Regular cardiac myocyte (primary cell): ENCODE results near the gene SMG5. TPM values are rescaled to one million over a fixed set of nuclear protein-coding genes. Genes with fewer than 3 reads are reported as not detected.

Experiments
- total RNA-seq: library from RNA; depleted of rRNA; stranded (reverse); fragments of >200 nt; gene quantifications from 2 replicates; pipeline ENCODE4 v1.2.3, GENCODE V29; 2014

SMG5 gene, protein sequence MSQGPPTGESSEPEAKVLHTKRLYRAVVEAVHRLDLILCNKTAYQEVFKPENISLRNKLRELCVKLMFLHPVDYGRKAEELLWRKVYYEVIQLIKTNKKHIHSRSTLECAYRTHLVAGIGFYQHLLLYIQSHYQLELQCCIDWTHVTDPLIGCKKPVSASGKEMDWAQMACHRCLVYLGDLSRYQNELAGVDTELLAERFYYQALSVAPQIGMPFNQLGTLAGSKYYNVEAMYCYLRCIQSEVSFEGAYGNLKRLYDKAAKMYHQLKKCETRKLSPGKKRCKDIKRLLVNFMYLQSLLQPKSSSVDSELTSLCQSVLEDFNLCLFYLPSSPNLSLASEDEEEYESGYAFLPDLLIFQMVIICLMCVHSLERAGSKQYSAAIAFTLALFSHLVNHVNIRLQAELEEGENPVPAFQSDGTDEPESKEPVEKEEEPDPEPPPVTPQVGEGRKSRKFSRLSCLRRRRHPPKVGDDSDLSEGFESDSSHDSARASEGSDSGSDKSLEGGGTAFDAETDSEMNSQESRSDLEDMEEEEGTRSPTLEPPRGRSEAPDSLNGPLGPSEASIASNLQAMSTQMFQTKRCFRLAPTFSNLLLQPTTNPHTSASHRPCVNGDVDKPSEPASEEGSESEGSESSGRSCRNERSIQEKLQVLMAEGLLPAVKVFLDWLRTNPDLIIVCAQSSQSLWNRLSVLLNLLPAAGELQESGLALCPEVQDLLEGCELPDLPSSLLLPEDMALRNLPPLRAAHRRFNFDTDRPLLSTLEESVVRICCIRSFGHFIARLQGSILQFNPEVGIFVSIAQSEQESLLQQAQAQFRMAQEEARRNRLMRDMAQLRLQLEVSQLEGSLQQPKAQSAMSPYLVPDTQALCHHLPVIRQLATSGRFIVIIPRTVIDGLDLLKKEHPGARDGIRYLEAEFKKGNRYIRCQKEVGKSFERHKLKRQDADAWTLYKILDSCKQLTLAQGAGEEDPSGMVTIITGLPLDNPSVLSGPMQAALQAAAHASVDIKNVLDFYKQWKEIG
- total RNA-seq = 47.6 and 48.1 TPM in 2 replicates

DNA sequence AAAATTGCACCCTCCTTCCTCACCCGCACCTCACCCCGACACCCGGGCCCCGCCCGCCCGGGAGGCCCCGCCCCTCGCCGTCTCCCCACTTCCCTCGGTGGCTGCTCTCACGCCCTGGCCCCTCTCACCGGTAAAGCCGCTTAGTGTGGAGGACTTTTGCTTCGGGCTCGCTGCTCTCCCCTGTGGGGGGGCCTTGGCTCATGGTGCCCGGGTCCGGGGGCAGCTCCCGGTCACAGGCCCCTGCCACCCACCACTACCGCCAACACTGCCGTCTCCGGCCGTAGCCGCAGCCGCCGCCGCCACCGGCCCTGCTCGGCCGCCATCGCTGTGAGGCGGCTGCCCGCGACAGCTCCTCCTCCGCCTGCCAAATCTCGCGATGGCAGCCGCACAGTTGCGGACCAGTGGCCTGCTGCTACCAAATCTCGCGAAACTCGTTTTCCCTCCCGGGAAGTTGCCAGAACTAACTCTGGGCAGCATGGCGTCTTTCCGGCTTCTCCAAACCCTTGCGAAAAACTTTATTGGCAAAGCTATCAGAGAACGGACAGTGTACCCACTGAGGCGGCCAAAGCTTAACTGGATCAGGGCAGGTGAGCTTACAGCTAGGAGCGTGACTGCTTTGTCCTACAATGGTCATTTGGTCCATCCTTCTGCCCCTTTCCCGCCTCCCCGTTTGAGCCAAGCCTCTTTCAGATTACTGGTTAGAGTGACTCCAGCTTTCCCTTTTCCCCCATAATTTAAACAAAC is at the start of gene SMG5:
TSS of gene SMG5 (minus strand) at position 347 of the 744 bp plus-strand sequence. CDS start at position 202, 145 bp downstream.

DNA sequence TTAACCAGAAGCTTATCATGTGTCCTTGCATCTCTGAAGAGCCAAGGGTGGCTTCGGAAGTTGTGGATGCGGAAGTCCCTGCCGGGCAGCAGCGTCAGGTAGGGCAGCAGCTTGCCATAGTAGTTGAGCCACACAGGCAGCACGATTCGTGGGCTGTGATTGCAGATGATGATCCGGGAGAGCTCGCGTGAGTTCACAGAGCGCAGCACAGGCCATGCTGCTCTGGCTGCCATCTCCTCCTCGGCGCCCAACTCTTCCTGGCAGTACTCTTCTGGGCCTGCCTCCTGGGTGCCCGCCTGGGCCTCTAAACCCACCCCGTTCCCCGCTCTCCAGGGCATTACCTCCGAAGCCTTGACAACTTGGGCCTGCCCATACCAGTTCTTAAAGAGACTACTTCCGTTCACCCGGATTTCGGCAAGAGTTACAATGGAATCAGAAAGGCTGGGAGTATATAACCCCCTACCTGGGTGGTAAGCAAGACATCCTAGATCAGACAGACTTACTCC is 16.3 kb upstream of the SMG5 start, which contains the start of gene VHLL:
TSS of gene VHLL (minus strand) at position 456 of the 506 bp plus-strand sequence. CDS start at position 338, 118 bp downstream.

DNA sequence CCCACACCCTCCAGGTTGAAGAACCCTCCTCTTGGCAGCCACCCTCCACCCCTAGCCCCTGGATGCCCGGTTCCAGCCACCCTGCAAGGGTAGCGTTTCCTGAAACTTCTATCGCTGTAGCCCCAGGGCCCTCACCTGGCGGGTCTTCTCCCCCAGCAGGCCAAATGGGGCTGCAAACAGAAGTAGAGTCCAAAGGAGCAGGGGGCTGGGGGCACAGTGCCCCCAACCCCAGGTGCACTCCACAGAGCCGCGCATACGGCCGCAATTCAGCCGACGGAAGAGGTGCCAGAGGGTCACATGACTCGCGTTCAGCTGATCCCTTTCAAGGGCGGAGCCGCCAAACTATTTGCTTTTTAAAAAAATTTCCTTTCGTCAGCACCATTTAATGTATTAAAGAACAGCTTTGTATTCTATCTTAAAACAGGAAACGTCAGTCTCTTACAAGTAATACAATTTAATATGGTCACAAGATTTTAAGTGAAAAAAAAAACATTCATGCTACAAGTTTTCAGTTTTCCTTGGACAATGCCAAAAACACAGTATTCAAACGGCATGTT is 12.8 kb upstream of the SMG5 start, which contains the start of gene GLMP:
TSS of gene GLMP (minus strand) at position 289 of the 557 bp plus-strand sequence. CDS start at position 255, 34 bp downstream.

DNA sequence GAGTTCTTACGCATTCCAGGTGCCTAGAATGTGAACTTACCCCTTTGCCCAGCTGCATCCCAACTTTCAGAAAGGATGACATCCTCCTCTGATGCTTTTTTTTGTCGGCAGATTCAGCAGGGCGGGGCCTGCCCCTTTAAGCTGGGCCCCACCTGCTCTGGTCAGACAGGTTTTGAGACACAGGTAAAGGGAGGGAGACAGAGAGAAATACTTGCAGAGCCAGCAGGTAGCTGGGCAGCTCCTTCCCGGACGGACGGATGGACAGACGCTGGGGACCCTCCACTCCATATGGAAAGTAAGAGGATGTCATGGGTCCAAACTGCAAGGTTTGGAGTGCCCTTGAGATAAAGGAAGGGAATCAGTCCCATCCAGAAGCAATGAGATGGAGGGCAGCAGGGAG is 1.5 kb upstream of the SMG5 start, which contains the start of gene TMEM79:
TSS of gene TMEM79 (plus strand) at position 214 of the 400 bp plus-strand sequence. CDS start 902 bp downstream, outside the sequence.

DNA sequence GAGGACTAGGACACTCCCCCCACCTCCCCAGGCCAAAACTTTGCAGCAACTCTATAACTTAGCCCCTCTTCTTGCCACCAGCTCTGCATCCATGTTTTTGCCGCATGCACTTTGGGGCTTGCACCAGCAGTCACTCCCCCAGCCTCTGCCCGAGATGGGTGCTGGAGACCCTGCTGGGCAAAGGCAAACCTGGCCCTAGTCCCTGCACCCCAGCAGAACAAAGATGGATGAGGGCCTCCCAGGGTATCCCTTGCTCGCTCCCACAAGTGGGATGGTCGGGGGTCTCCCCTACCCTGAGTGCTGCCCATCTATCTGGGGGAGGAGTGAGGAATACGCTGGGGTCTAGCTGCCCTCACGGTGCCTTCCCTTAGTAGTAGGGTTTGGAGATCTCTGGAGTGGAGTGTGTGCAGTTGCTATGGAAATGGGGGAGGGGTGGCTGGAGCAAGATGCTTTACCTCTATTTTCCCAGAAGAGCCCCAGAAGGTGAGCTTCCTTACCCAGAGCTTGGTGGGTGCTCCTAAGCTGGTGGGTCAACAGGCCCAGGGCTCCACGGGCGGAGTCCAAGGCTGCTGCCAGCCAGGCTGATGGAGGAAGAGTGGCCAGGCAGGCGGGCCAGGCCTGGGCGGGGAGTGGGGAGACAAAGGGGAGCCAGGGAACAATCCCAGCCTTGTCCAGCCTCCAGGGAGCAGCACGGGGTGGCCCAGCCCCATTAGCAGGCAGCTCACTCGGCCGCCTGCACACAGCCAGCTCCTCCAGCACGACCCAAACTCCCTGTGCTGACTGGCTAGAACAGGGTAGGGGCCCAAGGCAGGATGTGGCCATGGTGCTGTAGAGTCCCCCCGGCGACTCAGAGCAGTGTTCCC is 34.9 kb downstream of the SMG5 start, which contains the start of gene PAQR6:
TSS of gene PAQR6 (minus strand) at position 597 of the 863 bp plus-strand sequence. CDS start 1,325 bp downstream, outside the sequence.

DNA sequence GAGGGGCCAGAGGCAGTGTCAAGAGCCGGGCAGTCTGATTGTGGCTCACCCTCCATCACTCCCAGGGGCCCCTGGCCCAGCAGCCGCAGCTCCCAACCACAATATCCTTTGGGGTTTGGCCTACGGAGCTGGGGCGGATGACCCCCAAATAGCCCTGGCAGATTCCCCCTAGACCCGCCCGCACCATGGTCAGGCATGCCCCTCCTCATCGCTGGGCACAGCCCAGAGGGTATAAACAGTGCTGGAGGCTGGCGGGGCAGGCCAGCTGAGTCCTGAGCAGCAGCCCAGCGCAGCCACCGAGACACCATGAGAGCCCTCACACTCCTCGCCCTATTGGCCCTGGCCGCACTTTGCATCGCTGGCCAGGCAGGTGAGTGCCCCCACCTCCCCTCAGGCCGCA is 40.7 kb downstream of the SMG5 start, which contains the start of gene BGLAP:
TSS of gene BGLAP (plus strand) at position 259 of the 400 bp plus-strand sequence. CDS start at position 307, 48 bp downstream.

DNA sequence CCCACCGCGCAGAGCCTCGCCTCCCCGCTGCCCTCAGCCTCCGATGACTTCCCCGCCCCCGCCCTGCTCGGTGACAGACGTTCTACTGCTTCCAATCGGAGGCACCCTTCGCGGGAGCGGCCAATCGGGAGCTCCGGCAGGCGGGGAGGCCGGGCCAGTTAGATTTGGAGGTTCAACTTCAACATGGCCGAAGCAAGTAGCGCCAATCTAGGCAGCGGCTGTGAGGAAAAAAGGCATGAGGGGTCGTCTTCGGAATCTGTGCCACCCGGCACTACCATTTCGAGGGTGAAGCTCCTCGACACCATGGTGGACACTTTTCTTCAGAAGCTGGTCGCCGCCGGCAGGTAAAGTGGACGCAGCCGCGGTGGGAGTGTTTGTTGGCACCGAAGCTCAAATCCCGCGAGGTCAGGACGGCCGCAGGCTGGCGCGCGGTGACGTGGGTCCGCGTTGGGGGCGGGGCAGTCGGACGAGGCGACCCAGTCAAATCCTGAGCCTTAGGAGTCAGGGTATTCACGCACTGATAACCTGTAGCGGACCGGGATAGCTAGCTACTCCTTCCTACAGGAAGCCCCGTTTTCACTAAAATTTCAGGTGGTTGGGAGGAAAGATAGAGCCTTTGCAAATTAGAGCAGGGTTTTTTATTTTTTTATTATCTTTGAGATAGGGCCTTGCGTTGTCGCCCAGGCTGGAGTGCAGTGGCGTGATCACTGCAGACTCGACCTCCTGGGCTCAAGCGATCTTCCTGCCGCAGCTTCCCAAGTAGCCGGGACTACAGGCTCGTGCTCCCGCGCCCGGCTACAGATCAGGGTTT is 69.6 kb downstream of the SMG5 start, which contains the start of gene PMF1:
TSS of gene PMF1 (plus strand) at position 175 of the 811 bp plus-strand sequence. CDS start at position 184, 9 bp downstream.

Other genes with a start within 250 kb of the SMG5 start
- gene UBQLN4, start 229.0 kb downstream of the SMG5 start, total RNA-seq = 11.0 and 13.0 TPM in 2 replicates
- gene LAMTOR2, start 228.0 kb downstream of the SMG5 start, total RNA-seq = 55.5 and 78.2 TPM in 2 replicates
- not detected in 2 replicates for gene RAB25, start 221.7 kb downstream of the SMG5 start, total RNA-seq
- gene MEX3A, start 200.4 kb downstream of the SMG5 start, total RNA-seq = 1.1 and 1.2 TPM in 2 replicates
- 515 and 1,414 TPM in 2 replicates for gene LMNA, start 168.1 kb downstream of the SMG5 start, total RNA-seq
- 0.19 and 1.7 TPM in 2 replicates for gene SEMA4A, start 129.2 kb downstream of the SMG5 start, total RNA-seq
- 4.8 and 10.5 TPM in 2 replicates for gene SLC25A44, start 88.7 kb downstream of the SMG5 start, total RNA-seq
- gene PMF1, start 69.8 kb downstream of the SMG5 start, total RNA-seq = 17.8 and 35.7 TPM in 2 replicates
- under 0.01 and 0.85 TPM in 2 replicates for gene BGLAP, start 40.6 kb downstream of the SMG5 start, total RNA-seq
- 0.19 and 0.28 TPM in 2 replicates for gene PAQR6, start 34.8 kb downstream of the SMG5 start, total RNA-seq
- 1.3 and 1.4 TPM in 2 replicates for gene TMEM79, start 1.5 kb upstream of the SMG5 start, total RNA-seq
- 30.3 and 79.2 TPM in 2 replicates for gene GLMP, start 12.9 kb upstream of the SMG5 start, total RNA-seq
- 0.96 TPM in 1 of 2 replicates, not detected in the other for gene VHLL, start 16.5 kb upstream of the SMG5 start, total RNA-seq
- 510 and 886 TPM in 2 replicates for gene CCT3, start 55.5 kb upstream of the SMG5 start, total RNA-seq
- gene TSACC, start 55.7 kb upstream of the SMG5 start, total RNA-seq = 0.28 TPM in 1 of 2 replicates, not detected in the other
- not detected in 2 replicates for gene RHBG, start 86.4 kb upstream of the SMG5 start, total RNA-seq
- gene MEF2D, start 217.9 kb upstream of the SMG5 start, total RNA-seq = 3.1 and 4.5 TPM in 2 replicates